COR-L47 (cell line): ENCODE measurements around the gene TULP4.
A peak's percentile ranks its signal among the peaks of the same experiment; 100 is the strongest.
"Not testable (repeated sequence)": the region's sequence is repeated elsewhere in the genome, so short reads cannot be mapped to it uniquely, and the experiment has no call there.

Experiments
- DNase-seq: peaks from one replicate; lab custom pipeline; 2025; lab: John Stamatoyannopoulos, UW

The TULP4 gene

DNA sequence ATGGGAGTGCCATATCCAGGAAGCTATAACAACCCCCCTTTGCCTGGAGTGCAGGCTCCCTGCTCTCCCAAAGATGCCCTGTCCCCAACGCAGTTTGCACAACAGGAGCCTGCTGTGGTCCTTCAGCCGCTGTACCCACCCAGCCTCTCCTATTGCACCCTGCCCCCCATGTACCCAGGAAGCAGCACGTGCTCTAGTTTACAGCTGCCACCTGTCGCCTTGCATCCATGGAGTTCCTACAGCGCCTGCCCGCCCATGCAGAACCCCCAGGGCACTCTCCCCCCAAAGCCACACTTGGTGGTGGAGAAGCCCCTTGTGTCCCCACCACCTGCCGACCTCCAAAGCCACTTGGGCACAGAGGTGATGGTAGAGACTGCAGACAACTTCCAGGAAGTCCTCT is 191.0 kb downstream of the TULP4 start:
- no peak for DNase-seq

- no peak for DNase-seq
Measured at GRCh38 chr6:158503846-158504245, 191.6 kb downstream of the TULP4 start.

DNA sequence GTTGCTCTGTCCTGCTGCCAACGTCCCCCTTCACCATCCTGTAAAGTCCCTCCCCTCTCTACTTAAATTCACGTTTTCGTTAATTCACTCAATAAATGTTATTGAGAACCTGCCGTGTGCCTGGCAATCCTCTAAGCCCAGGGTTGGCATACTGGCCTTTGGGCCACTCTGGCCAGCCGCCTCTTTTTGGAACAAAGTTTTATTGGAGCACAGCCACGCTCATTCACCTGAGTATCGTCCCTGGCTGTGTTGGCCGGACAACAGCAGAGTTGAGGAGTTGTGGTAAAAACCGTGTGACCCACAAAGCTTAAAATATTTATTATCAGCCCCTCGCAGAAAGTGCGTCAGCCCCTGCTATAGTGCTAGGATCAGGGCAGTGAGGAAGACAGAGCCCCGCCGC is 192.9 kb downstream of the TULP4 start:
- no peak for DNase-seq

DNA sequence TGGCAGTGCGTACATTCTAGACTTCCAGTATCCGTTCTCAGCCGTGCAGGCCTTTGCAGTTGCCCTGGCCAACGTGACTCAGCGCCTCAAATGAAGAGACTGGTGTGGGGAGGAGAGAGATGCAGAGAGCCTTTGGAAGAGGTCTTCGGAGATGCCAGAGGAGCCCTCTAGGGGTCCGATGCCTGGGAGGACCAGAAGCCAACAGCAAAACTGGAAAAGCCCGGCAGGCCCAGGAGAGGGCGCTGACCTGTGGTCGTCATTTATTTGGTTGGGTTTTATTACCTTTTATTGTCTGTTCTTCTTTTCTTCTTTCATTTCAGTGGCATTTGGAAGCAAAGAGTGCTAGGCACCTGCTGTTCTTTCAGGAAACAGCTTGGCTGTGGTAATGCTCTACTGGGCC is 194.3 kb downstream of the TULP4 start:
- no peak for DNase-seq

DNA sequence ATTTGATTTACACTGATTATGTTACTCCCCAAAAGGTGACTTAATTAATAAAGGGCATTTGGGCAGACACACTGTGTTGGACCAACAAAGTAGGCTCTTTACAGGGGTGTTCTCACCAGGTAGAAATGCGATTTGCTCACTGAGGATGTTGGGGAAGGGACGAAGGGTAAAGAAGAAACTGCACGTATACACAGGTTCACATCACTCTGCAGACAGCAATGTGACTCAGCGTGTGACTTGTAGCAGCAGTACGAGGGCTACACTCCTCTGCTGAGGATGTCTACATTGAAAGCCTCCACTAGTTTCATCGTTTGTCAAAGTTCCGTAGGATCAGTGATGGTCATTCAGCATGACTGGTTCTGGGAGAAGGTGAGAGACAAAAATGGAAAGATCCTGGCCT is 194.9 kb downstream of the TULP4 start:
- no peak for DNase-seq

GRCh38 chr6:158508450-158508849 is 196.2 kb downstream of the TULP4 start:
- DNase-seq: no peak

GRCh38 chr6:158509465-158509864 is 197.2 kb downstream of the TULP4 start:
- DNase-seq: no peak

- DNase-seq: no peak
Measured at GRCh38 chr6:158512809-158513208, 200.5 kb downstream of the TULP4 start.

GRCh38 chr6:158514176-158514575 is 201.9 kb downstream of the TULP4 start:
- no peak for DNase-seq

- no peak for DNase-seq
Measured at GRCh38 chr6:158514991-158515390, 202.7 kb downstream of the TULP4 start.

DNA sequence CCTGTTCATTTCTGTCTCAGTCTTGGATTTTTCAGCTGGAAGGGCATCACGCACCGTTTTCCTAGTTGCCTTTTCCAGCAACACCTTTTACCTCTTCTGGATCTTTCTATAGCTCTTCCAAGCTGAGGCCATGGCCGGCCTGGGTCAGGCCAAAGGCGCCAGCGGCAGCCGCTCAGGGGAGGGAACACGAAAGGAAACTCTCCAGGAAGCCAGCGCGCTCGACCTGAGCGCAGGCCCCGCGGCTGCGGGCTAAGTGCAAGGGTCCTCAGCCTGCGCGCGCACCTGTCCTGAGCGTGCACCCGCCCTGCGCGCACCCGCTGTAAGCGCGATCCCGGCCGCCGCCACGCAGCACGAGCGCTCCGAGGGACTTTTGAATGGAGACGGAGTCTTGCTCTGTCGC is 203.8 kb downstream of the TULP4 start:
- DNase-seq: no peak

GRCh38 chr6:158517038-158517437 is 204.8 kb downstream of the TULP4 start:
- no peak for DNase-seq

DNA sequence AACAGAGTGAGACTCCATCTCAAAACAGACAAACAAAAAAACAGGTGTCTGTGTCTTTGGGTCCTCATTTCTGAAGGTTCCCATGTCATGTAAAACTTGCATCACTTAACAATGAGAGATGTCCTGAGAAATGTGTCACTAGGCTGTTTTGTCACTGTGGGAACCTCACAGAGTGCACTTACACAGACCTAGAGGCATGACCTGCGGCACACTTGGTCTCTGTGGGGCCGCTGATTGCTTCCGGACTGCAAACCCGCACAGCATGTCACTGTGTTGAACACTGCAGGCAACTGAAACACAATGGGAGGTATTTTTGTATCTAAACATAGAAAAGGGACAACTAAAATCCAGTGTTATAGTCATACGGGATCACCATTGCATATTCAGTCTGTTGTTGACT is 205.3 kb downstream of the TULP4 start:
- DNase-seq: no peak

DNA sequence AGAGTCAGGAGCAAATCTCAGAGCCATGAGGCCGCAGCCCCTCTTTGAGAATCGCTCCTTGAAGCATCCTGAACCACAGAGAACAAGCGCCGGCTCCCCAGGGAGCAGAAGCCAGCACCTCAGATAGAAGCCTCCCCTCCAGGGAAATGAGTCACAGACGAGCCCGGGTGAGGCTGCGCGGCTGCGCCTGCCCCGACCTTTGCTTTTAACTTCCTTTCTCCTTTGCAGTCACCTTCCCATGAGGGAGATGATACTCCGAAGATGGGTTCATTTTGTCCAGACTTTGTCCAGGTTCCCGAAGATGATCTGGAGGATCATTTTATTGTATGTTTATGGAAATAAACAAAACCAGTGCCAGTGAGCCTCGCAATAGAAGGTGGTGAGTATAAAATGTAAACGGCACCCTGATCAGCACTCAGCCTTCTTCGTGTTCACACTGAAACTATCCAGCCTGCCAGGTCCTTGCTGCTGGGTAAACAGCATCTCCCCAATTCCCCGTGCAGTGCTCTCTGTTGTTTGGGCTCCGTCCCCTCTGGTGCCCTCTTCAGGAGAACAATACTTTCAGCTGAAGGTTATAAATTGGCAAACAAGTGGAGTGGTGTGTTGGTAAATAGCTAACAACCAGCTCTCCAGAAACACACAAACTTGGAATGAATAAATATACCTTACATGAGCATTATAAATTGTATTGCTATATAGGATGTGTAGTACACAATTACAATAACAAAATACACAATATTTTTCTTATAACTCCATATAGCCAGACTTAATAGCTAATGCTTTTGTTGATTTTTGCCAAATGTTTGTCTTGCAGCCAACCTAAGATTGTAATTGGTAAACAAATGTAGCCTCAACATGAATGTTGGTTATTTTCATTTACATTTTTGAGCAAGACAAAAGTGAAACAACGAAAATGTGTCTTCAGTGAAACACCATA is 206.2 kb downstream of the TULP4 start:
- peak; percentile 42 for DNase-seq

DNA sequence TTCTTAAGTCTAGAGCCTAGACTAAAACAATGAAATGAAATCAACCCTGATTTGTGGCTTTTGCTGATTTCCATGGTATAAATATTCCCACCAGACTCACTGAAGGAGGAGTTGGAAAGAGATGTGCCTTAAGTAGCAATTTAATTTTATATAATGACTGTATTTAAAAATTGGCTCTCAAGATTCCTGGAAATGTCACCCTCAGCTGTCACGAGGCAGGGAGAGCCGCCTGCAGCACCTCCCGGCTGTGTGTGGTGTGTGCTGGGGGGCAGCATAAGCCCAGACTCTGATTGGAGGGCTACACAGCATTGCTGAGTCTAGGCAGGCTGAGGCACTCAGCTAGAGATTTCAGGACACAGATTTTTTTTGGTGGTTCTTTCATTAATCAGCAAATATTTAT is 207.0 kb downstream of the TULP4 start:
- no peak for DNase-seq

DNA sequence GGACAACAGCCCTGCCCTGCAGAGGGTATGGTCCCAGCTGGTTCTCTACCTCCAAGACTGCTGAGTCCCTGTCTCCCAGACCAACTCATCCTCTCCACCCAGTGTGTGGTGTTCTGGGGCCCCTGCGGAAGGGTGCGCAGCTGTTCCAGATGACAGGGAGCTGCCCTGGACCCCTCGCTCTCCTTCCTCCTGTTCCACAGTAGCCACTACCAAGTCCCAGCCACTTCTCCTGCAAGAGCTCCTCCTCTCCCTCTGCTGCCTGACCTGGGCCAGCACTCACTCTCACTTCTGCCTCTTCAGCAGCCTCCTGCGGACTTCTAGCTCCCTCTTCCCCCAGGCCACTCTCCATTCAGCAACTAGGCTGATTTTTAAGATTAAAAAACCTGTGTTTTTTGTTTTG is 207.5 kb downstream of the TULP4 start:
- no peak for DNase-seq

GRCh38 chr6:158520975-158521374 is 208.7 kb downstream of the TULP4 start:
- not testable (repeated sequence) for DNase-seq

GRCh38 chr6:158521759-158522158 is 209.5 kb downstream of the TULP4 start:
- DNase-seq: no peak

GRCh38 chr6:158522616-158523015 is 210.4 kb downstream of the TULP4 start:
- DNase-seq: no peak

DNA sequence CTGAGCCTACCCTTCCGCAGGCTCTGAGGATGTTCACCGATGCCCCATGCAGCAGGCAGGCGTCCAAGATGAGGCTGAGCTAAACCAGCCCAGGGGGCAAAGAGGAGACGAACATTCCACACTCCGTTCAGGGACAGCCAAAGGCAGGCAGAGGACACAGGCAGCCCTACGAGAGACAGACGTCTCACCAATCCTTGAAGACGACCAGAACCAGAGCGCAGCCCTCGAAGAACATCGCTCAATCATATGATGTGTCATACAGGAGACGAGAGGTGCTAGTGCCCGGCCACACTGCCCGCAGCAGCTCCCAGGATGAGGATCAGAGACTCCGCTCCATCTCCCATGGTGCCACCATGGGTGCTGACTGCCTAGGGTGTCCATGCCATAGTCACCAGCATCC is 212.0 kb downstream of the TULP4 start:
- DNase-seq: no peak

GRCh38 chr6:158527858-158528257 is 215.6 kb downstream of the TULP4 start:
- DNase-seq: not testable (repeated sequence)

GRCh38 chr6:158528826-158529225 is 216.6 kb downstream of the TULP4 start:
- no peak for DNase-seq

- no peak for DNase-seq
Measured at GRCh38 chr6:158529629-158530028, 217.4 kb downstream of the TULP4 start.

DNA sequence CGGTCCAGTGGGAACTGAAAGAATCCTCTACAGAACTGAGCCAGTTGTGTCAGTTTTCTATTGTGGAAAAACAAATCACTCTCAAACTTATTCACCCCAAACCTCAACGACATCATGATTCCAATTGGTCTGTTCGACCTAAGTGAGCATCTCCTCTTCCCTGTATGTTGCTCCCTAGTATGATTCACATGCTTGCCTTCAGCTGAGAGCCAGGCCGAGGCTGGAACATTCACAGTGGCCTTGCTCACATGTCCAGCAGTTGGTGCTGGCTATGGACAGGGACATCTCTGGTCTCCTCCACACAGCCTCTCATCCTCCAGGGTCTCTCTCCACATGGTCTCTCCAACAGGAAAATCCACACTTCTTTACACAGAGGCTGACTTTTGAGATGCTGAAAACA is 219.3 kb downstream of the TULP4 start:
- no peak for DNase-seq
